ENCODE measurements around the gene PROCA1.

DNA sequence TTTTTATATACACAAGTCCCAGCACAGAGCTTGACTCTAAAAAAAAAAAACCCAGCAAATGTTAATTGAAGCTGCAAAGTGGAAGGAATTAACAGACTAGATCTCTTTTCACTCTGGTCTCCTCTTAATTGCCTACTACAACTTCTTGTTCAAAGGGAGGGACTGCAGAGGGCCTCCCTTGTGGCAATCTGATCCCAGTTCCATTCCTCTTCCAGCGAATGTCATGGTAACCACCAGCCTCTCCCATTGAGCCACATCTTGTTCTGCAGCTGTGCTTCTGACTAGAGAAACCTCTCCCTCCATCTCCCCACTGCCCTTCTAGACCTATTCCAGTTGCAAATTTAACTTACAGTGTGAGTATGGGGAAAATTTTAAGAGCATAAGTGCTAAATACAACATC is 43.8 kb downstream of the PROCA1 start:
- TF ChIP-seq, protein P1, sequence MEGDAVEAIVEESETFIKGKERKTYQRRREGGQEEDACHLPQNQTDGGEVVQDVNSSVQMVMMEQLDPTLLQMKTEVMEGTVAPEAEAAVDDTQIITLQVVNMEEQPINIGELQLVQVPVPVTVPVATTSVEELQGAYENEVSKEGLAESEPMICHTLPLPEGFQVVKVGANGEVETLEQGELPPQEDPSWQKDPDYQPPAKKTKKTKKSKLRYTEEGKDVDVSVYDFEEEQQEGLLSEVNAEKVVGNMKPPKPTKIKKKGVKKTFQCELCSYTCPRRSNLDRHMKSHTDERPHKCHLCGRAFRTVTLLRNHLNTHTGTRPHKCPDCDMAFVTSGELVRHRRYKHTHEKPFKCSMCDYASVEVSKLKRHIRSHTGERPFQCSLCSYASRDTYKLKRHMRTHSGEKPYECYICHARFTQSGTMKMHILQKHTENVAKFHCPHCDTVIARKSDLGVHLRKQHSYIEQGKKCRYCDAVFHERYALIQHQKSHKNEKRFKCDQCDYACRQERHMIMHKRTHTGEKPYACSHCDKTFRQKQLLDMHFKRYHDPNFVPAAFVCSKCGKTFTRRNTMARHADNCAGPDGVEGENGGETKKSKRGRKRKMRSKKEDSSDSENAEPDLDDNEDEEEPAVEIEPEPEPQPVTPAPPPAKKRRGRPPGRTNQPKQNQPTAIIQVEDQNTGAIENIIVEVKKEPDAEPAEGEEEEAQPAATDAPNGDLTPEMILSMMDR (IDR thresholded peaks at IDR 0.05; ENCODE audit: low read depth, low read length, poor library complexity, severe bottlenecking), result no peak
- TF ChIP-seq EZH2phosphoT487 (IDR thresholded peaks at IDR 0.05; ENCODE audit: borderline replicate concordance, low read length), result no peak
